Stimulated activated CD8-positive, alpha-beta memory T cell treated with anti-CD3 and anti-CD28 coated beads, Interleukin-7, amount 100 ng/mL, for 48 hours (primary cell): ENCODE measurements around the gene GJA3.

Source experiments
- DNase-seq, 2 donors: peaks; one replicate each; pipeline ENCODE4 v3.0.0-alpha.2; 2020; ENCODE audit warnings: low read depth in 1 of 2; ENCODE audit errors: extremely low read depth in 1 of 2

GJA3 gene

GRCh38 chr13:20160306-20161274, at the start of gene GJA3:
TSS of gene GJA3 (minus strand) at chr13:20161052. CDS start at chr13:20143288, 17,764 bp downstream.
- DNase-seq, result peak; percentile 38 to 50

DNA sequence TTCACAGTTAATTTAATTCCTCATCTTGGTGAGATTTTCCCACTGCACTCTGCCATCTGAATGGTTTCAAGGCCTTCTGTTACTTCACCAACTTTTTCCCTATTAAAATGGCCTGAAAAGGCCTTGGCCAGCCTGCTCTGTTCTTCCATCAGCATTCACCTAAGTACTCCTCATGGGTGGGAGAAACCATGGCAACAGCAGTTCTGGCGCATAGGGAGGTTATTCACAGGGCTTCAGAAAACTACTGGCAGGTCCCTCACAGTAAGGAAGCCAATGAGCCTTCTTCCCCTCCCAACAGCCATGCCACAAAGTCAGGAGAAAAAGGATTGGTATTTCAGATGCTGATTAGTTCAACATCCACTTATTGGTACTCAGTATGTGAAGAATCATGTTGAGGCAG, 49.1 kb upstream of the GJA3 start:
- DNase-seq, result no peak

- DNase-seq, result no peak
These were observed 45.9 kb upstream of the GJA3 start for GRCh38 chr13:20206698-20207235.

DNA sequence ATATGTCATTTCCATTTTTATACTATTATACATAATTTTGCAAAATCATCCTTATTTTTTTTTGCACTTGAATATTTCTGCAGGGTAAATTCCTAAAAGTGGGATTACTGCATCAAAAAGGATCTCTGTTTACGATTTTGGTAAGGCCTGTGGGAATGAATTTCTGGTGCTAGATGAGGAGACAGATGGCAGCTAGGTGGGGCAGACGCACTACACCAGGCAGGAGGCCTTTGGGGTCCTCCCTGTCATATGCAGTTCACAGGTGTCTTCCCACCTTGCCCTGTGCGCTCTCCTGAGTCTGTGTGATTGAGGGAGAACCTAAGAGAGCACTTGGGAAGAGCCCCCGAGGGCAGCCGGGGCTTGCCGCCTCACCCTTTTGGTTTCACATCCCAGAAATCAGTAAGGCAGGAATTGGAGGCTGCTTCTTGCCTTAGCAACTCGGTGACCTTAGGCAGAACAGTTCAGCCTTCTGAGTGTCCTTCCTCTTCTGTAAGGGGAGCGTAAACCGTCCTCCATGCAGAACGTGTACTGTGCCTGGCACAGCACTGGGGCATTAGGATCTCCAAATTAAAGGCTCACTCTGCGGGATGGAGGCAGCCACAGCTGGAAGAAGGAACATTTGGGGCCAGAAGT, 45.3 kb upstream of the GJA3 start:
- DNase-seq, result no peak

DNA sequence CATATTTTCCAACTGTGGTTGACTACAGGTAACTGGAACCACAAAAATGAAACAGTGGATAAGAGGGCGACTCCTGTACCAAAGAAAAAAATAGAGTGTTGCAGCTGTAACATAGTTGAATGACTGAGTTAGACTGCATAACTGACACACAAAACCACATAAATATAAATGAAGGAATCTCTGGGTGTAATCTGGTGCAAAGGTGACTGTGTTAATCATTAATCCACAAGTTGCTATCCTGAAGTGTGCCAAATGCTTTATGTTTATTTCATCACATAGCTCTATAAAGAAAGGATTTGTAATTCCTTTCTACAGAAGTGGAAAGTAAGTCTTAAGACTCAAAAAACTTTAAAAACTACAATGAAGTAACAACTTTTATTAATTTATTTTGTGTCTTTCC, 37.9 kb upstream of the GJA3 start:
- DNase-seq, result no peak

GRCh38 chr13:20197361-20197834, 36.5 kb upstream of the GJA3 start:
- no peak for DNase-seq

DNA sequence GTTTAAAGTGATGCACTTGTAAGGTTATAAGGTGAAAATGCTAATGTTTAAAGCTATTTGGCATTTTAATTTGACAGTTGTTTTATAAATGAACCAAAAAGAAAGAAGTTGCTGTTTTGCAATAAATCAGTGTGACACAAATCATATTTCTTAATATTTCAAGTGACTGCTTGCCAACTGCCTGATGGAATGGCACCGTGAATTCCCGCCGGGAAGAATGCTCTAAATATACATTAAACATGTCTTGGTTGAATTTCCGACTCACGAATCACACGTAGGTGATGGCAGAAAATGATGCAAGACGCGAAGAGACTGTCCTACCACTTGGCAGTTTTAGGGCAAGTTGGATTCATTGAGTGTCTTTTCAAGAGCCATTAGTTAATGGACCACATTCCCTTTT, 34.9 kb upstream of the GJA3 start:
- no peak for DNase-seq

GRCh38 chr13:20193907-20194631, 33.2 kb upstream of the GJA3 start:
- DNase-seq, result no peak

DNA sequence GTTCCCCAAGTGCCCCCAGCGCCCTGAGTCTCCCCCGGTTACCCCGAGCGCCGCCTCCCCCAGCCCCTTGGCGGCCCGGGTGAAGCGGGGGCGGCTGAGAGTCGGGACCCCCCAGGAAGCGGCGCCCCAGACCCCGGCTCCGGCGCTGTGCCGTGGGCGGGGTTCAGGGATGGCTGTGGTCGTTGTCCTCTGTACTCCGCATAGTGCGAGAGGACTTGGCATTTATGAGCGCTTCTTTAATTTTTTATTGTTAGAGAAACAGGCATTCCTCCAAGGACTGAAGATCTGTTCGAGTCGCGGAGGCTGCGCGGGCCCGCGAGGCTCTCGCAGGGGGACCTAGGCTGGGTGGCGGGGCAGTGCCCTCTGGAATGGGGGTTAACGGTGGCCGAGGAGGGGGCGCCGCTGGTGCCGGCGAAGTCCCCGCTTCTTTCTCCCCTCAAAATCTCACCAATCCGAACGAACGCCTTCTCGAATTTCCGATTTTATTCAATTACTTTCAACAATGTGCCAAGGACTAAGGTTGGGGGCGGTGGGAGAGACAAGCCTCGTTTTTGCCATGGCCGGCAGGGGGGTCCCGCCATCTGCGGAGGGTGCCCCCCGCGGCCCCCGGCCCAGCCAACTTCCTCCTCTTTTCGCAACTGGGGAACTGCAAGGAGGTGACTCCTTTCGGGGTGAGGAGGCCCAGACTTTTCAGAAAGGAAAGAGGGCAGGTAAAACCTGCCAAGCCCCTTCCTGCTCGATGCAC, 32.5 kb upstream of the GJA3 start:
- no peak for DNase-seq

DNA sequence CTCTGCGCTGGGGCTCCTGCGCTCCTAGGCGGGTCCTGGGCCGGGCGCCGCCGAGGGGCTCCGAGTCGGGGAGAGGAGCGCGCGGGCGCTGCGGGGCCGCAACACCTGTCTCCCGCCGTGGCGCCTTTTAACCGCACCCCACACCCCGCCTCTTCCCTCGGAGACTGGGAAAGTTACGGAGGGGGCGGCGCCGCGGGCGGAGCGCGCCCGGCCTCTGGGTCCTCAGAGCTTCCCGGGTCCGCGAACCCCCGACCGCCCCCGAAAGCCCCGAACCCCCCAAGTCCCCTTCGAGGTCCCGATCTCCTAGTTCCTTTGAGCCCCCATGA, 31.9 kb upstream of the GJA3 start, which contains the start of gene GJB2:
Gene GJB2 (minus strand): TSS at position 103 of the 326 bp plus-strand sequence. CDS start 3,357 bp downstream, outside the sequence.
- no peak for DNase-seq

GRCh38 chr13:20192158-20192835, 31.4 kb upstream of the GJA3 start:
- DNase-seq, result no peak

GRCh38 chr13:20191311-20192157, 30.7 kb upstream of the GJA3 start:
- DNase-seq, result no peak

DNA sequence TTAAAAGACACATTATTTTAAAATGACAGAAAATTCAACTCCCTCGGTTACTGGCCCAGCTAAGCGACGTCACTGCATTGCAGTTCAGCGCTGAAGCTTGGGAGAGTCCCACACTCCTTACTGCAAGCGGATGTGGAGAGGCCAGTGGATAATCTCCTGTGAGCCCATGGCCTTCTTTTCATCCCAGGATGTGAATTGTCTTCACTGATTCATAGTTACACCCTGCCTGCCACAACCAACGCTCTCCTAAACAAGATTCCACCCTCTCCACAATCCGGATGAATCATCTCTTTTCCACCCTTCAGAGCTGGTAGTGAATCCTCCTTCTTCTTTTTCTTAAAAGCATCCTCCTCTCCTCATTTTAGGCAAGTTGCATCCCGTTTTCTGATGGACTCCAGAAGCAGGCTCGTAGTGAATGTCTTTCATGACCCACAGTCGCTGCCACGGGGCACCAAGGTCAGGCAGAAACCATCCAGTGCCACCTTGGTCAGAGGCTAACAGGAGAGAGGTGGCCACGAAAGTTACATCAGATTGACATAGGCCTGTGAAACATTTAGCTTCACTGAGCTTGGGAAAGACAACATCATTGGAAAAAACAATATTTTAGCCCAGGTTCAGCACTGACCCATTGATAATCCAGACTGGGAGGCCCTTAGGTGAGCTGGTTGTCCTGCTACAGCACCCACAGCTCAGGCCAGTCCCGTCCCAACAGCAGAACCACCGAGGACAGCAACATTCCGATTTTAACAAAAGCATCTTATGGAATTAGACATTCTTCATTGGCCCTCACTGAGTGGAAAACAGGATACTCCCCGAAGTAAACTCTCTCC, 29.8 kb upstream of the GJA3 start:
- DNase-seq, result no peak

GRCh38 chr13:20190076-20190475, 29.2 kb upstream of the GJA3 start:
- DNase-seq, result no peak

GRCh38 chr13:20188667-20189553, 28.1 kb upstream of the GJA3 start:
- DNase-seq, result no peak

- no peak for DNase-seq
These were observed 25.9 kb upstream of the GJA3 start for GRCh38 chr13:20186771-20187170.
